Body of pancreas (tissue), 4 donors: ENCODE results near the gene ABI1. TPM values are rescaled to one million over a fixed set of nuclear protein-coding genes. Genes with fewer than 3 reads are reported as not detected.

Experiments
- ATAC-seq: fragments of 150-250 bp; one replicate; pipeline ENCODE4 v1.9.1; 2016
- DNase-seq, 4 donors: peaks; one replicate each; pipeline ENCODE4 v3.0.0-alpha.2; 2019
- H3K27ac ChIP-seq, 4 donors: fragments of 200-600 bp; sonication (generic); 1 replicate in 3 of 4; 2 replicates in 1 of 4; pipeline versions ENCODE4 v1.5.1 to v1.6.1; 2016 to 2019; ENCODE audit warnings: mild to moderate bottlenecking in 1 of 4, mixed read lengths in 1 of 4, moderate library complexity in 1 of 4
- H3K27me3 ChIP-seq, 2 donors: fragments of 200-600 bp; sonication (generic); one replicate each; pipeline ENCODE4 v1.6.0; 2016; ENCODE audit warnings: mild to moderate bottlenecking in 1 of 2
- H3K36me3 ChIP-seq, 2 donors: fragments of 200-600 bp; sonication (generic); replicated peaks in 1 of 2; 2 replicates each; pipeline ENCODE4 v1.5.1; 2016; ENCODE audit warnings: low read depth in 2 of 2; ENCODE audit not compliant: insufficient read depth in 1 of 2
- H3K4me1 ChIP-seq: fragments of 200-600 bp; sonication (generic); one replicate; pipeline ENCODE4 v1.6.0; 2016
- H3K4me3 ChIP-seq, 2 donors: fragments of 200-600 bp; sonication (generic); 1 replicate in 1 of 2; 2 replicates in 1 of 2; pipeline ENCODE4 v1.5.1; 2016 to 2019
- H3K9me3 ChIP-seq, 3 donors: fragments of 200-600 bp; sonication (generic); 1 replicate in 2 of 3; 2 replicates in 1 of 3; pipeline ENCODE4 v1.5.1; 2016
- POLR2A ChIP-seq, 3 donors: fragments of 450-650 bp; IDR thresholded peaks; one replicate each; pipeline ENCODE4 v1.6.1; 2016; ENCODE audit warnings: antibody characterized with exemption in 3 of 3, mild to moderate bottlenecking in 2 of 3
- WGBS, 2 donors: methylation state at CpG; one replicate each; pipeline ENCODE4 v1.1.5; 2017; 5-methylcytosine and 5-hydroxymethylcytosine counted together
- intact Hi-C: fragments of 100-400 bp; cut with DNase I; formaldehyde crosslinking; loops from one replicate; pipeline ENCODE4 v1.15.1; 2023
- total RNA-seq, 2 donors: library from RNA; depleted of rRNA; stranded (reverse); fragments of >200 nt; gene quantifications; one replicate each; pipeline ENCODE4 v1.1.0, GENCODE V29; 2016
- TF ChIP-seq, protein P1 (sequence below), 7 experiments: fragments of 450-650 bp in 4 of 7; fragments of 200-600 bp in 3 of 7; sonication (generic) in 3 of 7; IDR thresholded peaks; one replicate each; pipeline ENCODE4 v1.5.1; 2016 to 2019; ENCODE audit warnings: antibody characterized with exemption in 7 of 7

Gene ABI1
- total RNA-seq, 2 donors from 2014 or later, result 13.5 to 24.9 TPM

DNA sequence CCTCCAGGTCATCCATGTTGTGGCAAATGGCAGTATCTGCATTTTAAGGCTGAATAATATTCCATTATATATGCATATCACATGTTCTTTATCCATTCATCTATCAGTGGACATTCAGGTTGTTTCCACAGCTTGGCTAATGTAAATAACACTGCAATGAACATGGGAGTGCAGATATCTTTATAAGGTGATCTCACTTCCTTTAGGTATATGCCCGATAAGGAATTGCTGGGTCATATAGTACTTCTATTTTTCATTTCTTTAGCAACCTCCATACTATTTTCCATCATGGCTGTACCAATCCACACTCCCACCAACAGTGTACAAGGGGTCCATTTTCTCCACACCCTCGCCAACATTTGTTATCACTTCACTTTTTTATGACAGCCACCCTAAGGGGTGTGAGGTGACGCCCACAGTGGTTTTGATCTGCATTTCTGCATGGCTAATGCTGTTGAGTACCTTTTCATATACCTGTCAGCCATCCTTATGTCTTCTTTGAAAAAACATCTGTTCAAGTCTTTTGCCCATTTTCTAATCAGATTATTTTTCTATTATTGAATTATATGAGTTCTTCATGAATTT, 18.9 kb downstream of the ABI1 start:
- no peaks in the 10 kb centered on the region for H3K36me3 ChIP-seq
- no peaks in the 10 kb centered on the region for H3K9me3 ChIP-seq
- TF ChIP-seq POLR2A (IDR thresholded peaks at IDR 0.05), result no peak
- TF ChIP-seq, protein P1, sequence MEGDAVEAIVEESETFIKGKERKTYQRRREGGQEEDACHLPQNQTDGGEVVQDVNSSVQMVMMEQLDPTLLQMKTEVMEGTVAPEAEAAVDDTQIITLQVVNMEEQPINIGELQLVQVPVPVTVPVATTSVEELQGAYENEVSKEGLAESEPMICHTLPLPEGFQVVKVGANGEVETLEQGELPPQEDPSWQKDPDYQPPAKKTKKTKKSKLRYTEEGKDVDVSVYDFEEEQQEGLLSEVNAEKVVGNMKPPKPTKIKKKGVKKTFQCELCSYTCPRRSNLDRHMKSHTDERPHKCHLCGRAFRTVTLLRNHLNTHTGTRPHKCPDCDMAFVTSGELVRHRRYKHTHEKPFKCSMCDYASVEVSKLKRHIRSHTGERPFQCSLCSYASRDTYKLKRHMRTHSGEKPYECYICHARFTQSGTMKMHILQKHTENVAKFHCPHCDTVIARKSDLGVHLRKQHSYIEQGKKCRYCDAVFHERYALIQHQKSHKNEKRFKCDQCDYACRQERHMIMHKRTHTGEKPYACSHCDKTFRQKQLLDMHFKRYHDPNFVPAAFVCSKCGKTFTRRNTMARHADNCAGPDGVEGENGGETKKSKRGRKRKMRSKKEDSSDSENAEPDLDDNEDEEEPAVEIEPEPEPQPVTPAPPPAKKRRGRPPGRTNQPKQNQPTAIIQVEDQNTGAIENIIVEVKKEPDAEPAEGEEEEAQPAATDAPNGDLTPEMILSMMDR (IDR thresholded peaks at IDR 0.05), result no peak
- intact Hi-C loops, result no loop called here
- DNase-seq (no peak), ATAC-seq (no peak)
- no peaks in the 10 kb centered on the region for H3K27me3 ChIP-seq
- WGBS, 2 donors, result 77 to 99% methylated on average over 3 of the region's 3 CpGs
- H3K4me1 ChIP-seq, result no peaks in the 10 kb centered on the region
- H3K27ac ChIP-seq, result no peak overlapping the region
- no peak overlapping the region for H3K4me3 ChIP-seq

DNA sequence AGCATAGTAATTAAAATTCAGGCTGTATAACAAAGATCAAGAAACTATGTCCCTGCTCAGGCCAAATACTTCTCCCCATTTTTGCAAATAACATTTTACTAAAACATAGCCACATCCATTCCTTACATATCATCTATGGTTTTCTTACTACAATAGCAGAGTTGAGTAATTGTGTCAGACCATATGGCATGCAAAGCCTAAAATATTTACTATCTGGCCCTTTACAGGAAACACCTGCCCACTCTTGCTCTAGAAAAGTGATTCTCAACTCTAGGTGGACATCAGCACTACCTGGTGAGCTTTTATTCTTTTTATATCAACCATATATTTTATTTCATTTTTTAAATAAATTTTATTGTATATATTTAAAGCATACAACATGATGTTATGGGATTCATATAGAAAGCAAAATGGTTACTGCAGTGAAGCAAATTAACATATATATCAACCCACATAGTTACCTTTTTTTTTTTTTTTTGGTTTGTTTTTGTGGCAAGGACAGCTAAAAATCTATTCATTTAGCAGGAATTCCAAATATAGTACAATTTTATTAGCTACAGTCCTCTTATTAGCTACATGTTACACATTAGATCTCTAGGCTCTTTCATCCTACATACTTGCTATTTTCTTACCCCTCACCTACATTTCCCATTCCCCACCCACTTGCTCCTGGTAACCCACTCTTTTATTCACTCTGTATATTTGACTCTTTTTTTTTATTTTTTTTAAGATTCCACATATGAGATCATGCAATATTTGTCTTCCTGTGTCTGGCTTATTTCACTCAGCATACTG, 19.6 kb downstream of the ABI1 start:
- Histone ChIP-seq H3K27ac (no peak overlapping the region), H3K27me3 (no peaks in the 10 kb centered on the region), H3K36me3 (no peaks in the 10 kb centered on the region), H3K9me3 (no peaks in the 10 kb centered on the region), H3K4me3 (no peak overlapping the region), H3K4me1 (no peaks in the 10 kb centered on the region)
- TF ChIP-seq, protein P1 (IDR thresholded peaks at IDR 0.05), result no peak
- TF ChIP-seq POLR2A (IDR thresholded peaks at IDR 0.05), result no peak
- ATAC-seq (no peak), DNase-seq (no peak)
- intact Hi-C loops, result no loop called here

DNA sequence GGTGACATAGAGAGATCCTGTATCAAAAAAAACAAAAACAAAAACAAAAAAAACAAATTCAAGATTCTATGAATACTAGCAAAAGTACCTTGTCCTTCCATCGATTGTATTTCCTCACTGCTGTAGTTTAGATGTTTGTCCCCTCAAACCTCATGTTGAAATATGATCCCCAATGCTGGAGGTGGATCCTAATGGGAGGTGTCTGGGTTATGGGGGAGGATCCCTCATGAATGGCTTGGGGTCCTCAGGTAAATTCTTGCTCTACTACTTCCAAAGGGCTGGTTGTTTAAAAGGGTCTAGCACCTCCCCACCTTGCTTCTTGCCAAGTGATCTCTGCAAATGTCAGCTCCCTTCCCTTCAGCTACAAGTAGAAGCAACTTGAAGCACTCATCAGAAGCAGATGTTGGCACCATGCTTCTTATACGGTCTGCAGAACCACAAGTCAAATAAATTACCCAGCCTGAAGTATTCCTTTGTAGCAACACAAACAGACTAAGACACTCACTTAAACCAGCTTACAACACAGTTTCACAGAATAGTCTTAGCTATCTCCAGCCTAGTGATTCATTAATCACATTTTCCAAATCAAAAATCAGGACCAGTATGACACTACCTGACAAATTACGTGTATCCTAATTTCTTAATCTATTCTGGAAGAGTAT, 20.7 kb downstream of the ABI1 start:
- intact Hi-C loops, result no loop called here
- no peaks in the 10 kb centered on the region for H3K36me3 ChIP-seq
- no peak for ATAC-seq

DNA sequence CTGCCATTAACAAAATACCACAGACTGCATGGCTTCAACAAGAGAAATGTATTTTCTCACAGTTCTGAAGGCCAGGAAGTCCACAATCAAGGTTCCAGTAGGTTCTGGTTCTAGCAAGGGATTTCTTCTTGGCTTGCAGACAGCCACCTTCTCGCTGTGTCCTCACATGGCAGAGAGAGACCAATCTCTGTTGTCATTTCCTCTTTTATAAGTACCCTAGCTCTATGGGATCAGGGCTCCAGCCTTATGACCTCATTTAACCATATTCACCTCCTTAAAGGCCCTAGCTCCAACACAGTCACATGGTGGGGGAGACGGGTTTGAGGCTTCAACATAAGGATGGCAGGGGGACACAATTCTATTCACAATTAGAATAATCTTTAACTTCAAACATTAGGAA, 23.6 kb downstream of the ABI1 start:
- H3K36me3 ChIP-seq, result no peaks in the 10 kb centered on the region
- TF ChIP-seq, protein P1 (IDR thresholded peaks at IDR 0.05), result no peak
- no peak for TF ChIP-seq POLR2A (IDR thresholded peaks at IDR 0.05)
- no peak overlapping the region for H3K4me3 ChIP-seq
- DNase-seq, result no peak
- H3K9me3 ChIP-seq, result no peaks in the 10 kb centered on the region
- no peak overlapping the region for H3K27ac ChIP-seq
- no peak for ATAC-seq
- H3K27me3 ChIP-seq, result no peaks in the 10 kb centered on the region
- intact Hi-C loops, result no loop called here
- no peaks in the 10 kb centered on the region for H3K4me1 ChIP-seq
- 61 to 96% methylated on average over 2 of the region's 2 CpGs for WGBS, 2 donors

More for the DNA sequence above, 20.7 kb downstream of the ABI1 start:
- no peaks in the 10 kb centered on the region for H3K27me3 ChIP-seq
- 44 to 53% methylated on average over 3 of the region's 3 CpGs for WGBS, 2 donors
- no peak overlapping the region for H3K4me3 ChIP-seq
- TF ChIP-seq POLR2A (IDR thresholded peaks at IDR 0.05), result no peak
- TF ChIP-seq, protein P1 (IDR thresholded peaks at IDR 0.05), result no peak
- DNase-seq, result no peak
- H3K27ac ChIP-seq, result no peak overlapping the region
- no peaks in the 10 kb centered on the region for H3K9me3 ChIP-seq
- H3K4me1 ChIP-seq, result no peaks in the 10 kb centered on the region
